K562 (cell line): Measurements from ENCODE around the gene YIF1A. TPM values are rescaled to one million over a fixed set of nuclear protein-coding genes. Genes with fewer than 3 reads are reported as not detected.

ENCODE experiments used
- MGA ChIP-seq: fragments of 450-650 bp; IDR thresholded peaks from 2 replicates; pipeline ENCODE4 v1.6.1; 2016; ENCODE audit warnings: mild to moderate bottlenecking, moderate library complexity
- SMAD3 ChIP-seq: fragments of 450-650 bp; formaldehyde crosslinking; conservative IDR thresholded peaks from 2 replicates; pipeline ENCODE4 v1.4.0; 2020; ENCODE audit warnings: mild to moderate bottlenecking
- ZNF140 ChIP-seq: fragments of 250-450 bp; sonication (Bioruptor Pico); IDR thresholded peaks from 2 replicates; pipeline ENCODE4 v1.8.0; 2021; ENCODE audit warnings: moderate library complexity, mild to moderate bottlenecking, inconsistent platforms
- polyA plus RNA-seq, 8 experiments: library from polyadenylated mRNA; depleted of rRNA in 4 of 8; stranded (reverse) in 5 of 8; unstranded in 3 of 8; fragments of >200 nt; fragmentation: Nextera tagmentation in 2 of 8; fragmentation: Illumina TruSeq in 1 of 8; extraction: Ambion mirVana in 2 of 8; extraction: Trizol in 1 of 8; gene quantifications; 2 replicates each; pipeline versions ENCODE4 v1.2.1 to v1.2.3, GENCODE V29; 2011 to 2014; ENCODE audit warnings: inconsistent platforms in 1 of 8, missing spikeins in 1 of 8
- total RNA-seq, 7 experiments: library from RNA; depleted of rRNA in 6 of 7; stranded (reverse); fragments of >200 nt in 6 of 7; fragmentation: Illumina TruSeq in 2 of 7; extraction: Trizol in 2 of 7; gene quantifications; 2 replicates each; pipeline versions ENCODE4 v1.2.1 to v1.2.3, GENCODE V29; 2011 to 2021; ENCODE audit warnings: low replicate concordance in 1 of 7

Gene YIF1A
- total and polyA plus RNA-seq, 9 of the 15 experiments (the other 6 are each of a cell fraction or from before 2014, with no cell fraction given): 8.6 to 121 (median 77.2) TPM

- TF ChIP-seq MGA (no peak), ZNF140 (CRISPR knock-in tag) (no peak), SMAD3 (no peak)
Measured at GRCh38 chr11:66315498-66315885, 26.5 kb upstream of the YIF1A start (continued).
